ENCODE data around the gene GADD45G.

The GADD45G gene

DNA sequence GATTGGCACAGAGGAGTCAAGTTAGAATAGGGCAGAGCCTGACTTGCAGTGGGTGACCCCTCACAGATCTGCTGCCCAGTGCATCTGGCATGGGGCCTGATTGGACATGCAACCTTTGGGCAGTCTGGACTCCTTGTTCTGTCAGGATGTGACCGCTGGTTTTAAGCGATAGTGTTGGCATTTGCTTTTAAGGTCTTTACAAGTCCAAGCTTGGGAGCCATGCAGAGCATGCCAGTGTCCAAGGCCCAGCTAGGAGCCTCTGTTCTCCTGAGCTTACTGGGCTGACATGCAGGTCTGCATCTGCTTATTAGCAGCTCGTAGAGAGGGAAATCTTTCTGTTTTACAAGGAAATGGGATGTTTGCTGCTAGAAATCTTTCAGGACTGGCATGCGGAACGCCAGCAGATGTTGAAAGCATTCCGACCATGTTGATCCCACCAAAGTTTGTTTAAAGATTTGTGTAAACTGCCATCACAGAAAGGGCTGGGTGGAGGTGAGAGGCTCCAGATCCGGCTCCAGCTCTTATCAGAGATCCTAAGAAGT lies 27.5 kb downstream of the GADD45G start:
- DNase-seq = no peak

DNA sequence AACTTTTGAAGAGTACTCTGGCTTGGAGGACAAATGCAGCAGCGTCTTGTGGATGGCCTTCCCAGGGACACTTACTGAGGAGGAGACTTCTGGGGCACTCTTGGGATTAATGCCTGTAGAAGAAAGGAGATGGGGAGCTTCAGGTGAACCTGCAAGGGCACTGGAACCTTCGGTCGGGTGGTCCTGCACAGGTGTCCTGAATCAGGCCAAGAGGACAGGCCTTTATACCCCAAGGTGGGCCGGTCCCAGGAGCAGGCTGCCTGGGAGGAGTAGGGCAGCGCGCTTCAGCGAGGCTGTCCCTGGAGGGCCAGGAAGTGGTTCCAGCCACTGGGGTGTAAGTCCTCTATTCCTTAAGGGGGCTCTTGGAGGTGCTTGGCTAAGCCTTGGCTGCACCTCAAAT lies 27.9 kb downstream of the GADD45G start:
- no peak for DNase-seq

DNA sequence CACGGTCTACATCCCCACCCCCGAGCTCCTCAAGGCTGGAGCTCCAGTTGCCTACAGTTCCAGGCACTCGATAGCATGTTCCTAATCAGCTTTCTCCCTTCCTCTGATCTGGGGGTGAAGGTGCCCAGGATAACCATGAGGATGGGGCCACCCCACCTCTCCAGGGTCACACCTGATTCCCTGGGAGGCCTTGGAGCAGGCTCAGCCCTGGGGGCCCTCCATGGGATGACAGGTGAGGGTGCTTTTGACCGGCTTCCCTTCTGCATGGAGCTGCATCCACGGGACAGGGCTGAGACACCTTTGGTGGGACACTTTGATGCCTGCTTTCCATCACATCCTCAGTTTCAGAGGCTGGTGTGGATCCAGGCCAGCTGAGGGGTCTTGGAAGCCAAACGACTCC lies 28.6 kb downstream of the GADD45G start:
- DNase-seq = no peak

DNA sequence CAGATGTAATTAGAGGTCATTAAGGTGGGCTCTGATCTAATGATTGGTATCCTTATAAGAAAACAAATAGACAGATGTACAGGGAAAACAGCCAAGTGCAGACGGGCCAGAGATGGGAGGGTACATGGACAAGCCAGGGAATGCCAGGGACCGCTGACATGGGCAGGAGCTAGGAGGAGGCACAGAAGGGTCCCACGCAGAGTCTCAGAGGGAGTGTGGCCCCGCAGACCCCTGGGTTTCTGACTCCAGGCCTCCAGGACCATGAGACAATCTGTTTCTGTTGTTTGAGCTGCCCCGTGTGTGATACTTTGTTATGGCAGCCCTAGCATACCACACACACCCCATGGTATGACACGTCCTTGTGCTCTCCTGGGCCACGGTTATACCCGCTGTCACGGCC lies 29.1 kb downstream of the GADD45G start:
- DNase-seq = no peak

DNA sequence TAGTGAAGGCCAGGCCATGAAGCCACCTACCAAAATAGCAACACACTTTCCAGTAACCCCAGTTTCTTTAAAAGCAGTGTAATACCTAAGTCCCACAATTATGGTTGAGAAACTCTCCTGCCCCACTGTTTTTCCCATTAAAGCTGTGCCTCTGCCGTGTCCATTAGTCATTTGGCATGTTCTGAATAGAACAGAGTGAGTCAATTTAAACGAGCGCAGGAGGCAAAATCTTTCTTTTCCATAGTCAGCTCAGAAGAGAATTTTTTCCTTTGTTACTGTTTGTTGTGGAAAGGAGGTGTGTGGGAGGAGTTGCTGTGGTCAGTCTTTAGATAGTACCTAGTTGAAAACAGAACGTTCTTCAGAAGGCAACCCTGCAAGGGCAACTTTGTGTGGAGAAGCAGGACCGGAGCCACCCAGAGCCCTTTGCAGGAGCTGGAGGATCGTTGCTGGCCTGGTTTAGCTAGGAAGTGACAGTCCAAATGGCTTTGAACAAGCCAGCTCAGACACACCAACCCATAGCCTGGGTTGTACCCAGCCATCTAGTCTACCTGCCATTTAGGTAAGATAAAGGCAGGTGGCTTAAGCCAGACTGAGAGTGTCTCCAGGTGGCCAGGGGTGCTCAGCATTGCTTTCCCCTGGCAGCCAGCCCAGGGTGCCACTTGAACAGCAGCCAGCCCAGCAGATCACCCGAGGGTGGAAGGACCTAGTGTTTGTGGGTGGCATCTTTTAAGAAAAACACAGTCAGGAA lies 30.4 kb downstream of the GADD45G start:
- DNase-seq = peak; percentile 8

DNA sequence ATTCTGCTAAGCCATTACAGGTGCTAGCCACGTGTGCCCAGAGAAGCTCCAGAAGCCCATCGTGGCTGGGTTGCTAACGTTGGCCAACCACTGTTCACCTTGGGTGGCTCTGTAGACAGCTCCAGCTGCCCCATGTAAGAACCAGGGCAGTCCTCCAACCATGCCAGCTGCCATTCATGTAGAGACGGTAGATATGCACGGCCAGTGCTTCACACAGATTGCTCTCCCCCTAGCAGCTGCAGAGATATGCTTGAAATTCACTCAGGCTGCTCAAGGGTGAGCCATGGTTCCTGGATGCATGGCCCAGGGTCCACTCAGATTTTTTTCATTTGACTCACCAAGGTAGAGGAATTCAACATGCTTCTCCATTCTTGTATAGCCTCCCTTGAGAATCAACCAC lies 31.0 kb downstream of the GADD45G start:
- no peak for DNase-seq

DNA sequence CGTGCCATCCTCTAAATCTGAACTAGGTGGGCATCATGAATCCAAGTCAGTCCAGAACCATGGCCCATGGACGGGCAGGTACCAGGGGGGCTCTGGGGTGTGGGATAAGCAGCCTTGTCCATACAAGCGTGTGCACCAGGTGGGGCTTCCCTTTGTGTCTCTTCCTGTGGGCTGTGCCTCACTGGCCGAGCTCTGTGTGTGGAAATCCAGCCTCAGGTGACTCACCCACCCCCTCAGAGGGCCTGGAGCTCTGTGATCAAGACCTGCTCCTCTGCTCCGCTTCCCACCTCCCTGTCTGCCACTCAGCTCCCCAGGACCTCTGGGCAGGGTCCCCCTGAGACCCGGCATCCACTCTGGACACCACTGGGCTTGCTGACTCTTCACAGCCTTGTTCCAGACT lies 33.0 kb downstream of the GADD45G start:
- DNase-seq = no peak

DNA sequence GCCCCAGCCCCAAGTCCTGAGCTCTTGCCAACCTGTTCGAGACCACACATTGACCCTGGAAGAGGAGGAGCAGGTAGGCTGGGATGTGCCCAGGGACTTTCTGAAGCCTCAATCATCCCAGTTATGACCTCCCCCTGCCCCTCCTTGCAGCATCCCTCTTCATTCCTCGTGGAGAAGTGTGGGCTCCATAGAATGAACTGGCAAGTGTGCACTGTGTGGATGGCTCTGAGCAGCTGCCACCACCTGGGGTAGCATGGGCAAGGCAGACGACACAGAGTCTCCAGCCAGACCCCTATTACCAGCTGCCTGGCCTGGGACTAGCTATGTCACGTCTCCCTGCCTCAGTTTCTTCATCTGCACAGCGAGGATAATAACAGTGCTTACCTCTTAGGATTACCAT lies 33.5 kb downstream of the GADD45G start:
- DNase-seq = no peak

DNA sequence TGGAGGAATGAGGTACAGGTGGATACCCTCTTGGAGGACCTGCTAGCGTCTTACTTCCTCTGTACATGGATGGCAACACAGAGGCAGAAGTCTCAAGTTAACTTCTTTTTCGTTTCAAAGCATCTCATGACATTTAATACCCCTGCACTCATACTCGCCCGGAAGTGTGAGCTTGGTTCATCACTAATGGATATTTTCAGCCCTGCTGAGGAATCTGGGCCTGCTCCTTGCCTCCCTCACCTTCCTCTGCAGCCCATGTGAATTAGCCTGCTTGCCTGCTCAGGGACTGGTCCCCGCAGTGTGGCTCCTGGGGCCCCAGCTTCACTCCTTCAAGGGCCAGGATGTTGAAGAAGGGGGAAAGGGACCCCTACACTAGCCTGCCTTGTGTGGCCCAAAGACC lies 34.1 kb downstream of the GADD45G start:
- no peak for DNase-seq

DNA sequence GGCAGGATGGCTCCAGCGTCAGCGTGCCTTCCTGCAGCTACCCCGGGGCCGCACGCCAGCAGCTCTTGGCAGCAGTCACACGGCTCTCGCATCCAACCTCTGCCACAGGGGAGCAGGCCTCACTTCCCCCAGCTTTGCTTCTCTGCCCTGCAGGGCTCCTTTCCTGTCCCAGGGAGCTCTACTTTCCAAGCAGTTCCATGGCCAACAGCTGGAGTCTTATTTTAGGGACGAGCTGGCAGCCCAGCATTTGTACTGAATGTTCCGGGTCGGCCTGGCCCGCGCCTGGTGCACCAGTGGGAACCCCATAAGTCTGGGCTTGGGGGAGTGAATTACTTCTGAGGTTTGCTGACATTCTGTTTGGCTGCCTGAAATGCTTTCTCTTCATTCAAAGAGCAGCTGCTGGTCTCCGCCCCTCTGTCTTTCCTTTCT lies 34.6 kb downstream of the GADD45G start:
- no peak for DNase-seq

DNA sequence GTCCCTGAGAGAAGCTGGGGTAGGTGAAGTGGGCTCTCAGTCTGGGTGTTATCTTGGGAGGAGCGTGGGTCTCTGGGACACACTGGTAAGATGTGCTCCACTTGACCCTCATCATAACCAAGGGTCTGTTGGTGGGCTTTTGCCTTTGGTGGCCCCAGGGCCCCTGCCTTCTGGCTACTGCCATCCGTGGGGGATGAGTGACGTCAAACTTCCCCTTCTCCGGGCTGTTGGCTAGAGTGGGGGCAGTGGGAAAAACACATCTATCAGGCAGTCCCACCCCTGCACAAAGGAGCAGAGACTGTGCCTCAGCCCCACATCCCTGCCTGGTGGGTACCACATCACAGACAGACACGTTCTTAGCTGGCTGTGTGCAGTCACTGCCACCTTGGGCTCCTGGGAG lies 35.1 kb downstream of the GADD45G start:
- no peak for DNase-seq

DNA sequence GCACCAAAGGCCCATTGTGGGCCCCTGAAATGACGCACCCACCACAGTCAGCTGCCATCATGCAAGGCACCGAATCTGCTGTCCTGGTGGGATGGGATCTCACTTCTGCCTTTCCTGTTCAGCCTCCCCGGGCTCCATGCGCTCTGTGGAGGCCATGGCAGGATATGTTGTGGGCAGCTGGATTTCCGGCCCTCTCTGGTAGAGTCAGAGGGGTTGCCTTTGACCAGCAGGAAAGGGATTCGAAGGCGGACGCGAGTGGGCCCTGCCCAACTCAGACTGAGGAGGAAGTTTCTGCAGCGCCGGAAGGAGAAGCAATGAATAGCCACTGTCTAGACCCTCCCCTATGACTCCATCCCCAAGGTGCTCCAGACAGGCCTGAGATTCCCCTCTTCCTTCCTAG lies 35.5 kb downstream of the GADD45G start:
- no peak for DNase-seq

DNA sequence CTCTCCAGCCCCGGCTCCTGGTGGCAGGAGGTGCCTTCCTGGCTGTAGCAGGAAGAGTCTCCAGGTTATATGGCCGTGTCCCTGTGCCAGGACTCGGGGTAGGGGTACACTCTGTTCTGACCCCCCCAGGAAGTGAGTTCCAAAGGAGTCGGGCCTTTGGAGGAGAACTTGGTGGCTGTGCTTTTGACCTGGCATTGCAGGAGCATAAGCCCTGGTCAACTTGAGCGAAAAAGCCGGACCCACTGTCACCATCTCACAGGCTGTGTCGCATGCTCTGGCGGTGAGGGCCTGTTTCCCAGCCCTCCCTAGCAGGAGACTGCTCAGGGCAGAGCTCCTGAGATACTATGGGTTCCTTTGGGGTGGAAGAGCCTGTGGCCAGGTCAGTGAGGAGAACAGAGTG lies 36.0 kb downstream of the GADD45G start:
- no peak for DNase-seq

DNA sequence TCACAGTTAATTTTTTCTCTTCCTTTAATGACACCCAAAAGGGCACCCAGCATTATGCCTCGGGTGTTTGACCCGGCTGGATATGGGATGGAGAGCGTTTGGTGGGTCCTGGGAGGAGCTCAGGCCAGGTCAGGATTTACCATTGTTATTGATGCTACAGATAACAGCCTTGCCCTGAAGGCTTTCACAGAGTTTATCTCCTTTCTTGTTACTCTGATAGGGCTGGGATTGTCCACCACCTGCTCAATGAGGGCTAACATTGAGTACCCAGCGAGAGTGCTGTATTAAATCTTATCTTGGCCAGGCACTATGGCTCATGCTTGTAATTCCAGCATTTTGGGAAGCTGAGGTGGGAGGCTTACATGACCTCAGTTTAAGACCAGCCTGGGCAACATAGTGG lies 37.2 kb downstream of the GADD45G start:
- peak; percentile 27 for DNase-seq

DNA sequence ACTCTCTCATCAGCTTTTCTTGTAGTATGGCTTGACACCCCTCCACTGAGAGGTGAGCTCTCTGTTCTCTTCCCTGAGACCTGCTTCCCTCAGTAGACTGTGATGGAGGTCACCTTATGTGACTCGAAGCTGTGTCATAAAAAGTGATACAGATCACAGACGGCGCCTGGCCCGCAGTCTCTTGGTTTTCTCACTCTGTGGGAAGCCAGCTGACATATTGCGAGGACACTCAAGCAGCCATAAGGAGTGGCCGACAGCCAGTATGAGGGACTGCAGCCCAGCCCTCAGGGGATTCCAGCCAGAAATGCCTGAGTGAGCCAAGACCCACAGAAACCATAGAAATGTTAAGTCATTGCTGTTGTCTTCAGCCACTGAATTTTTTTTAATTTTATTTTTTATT lies 38.0 kb downstream of the GADD45G start:
- DNase-seq = no peak

DNA sequence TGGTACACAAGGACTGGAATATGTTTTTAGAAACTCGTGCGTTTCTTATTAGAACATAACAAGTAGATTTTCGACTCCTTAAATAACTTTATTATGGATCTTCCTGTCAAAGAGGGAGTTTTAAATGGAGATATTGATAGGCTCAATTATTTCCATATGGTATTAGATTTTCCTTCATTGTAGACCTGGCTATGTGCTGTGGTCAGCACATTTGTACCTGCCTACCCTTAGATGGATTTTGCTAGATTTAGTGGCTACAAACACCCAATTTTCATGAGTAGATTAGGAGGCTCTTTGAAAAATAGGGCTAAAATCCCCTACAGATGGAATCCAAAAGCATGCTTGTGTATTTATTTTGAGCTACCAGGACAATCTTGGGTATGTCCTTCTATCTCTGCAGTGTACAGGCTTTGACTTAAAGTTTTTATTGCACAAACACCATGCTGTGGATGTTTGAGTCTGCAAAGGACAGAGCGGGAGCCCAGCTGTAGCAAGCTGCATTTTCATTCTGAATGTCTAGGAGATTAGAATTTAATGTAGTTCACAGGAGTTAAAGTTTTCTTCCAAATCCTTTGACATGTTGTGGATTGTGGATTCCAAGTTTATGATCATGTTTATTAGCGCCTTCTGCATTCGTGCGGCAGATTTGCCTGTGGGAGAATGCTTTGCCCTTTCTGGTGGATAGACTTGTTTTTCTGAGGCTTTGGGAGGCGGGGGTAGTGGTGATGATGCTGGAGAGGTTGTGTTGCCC lies 41.6 kb downstream of the GADD45G start:
- DNase-seq = no peak

DNA sequence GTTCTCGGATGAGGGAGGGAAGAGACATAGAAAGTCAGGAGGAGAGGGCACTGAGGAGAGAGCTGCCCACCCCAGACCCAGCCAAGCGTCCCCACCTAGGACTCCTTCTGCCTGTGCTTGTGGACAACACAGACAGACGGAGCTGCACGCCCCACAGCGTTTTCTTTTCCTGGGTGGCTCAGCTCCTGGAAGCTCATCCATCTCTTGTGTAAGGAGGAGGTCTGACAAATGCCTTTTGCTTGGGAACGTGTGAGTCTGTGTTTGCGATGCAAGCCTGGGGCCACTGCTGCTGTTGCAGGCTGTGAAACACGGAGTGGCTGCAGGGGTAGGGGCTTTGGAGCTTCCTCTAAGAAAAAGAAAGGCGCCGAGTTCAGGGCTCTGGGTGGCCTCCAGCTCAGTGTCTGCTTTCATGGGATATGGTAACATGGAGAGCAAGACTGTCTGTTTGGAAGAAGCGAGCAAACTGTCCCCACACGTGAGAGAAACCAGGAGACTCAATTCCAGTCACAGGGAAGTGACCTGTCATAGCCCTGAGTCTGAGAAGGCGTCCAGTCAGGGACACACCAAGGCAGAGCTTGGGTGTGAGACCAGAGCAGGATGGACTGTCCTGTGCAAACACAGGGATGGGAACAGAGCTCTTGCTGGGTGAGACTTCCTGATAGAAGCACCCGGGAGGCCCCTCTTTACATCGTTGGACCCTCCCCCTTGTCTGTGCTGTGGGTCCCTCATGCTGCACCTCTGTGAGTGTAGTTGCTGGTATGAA lies 42.7 kb downstream of the GADD45G start:
- DNase-seq = no peak

DNA sequence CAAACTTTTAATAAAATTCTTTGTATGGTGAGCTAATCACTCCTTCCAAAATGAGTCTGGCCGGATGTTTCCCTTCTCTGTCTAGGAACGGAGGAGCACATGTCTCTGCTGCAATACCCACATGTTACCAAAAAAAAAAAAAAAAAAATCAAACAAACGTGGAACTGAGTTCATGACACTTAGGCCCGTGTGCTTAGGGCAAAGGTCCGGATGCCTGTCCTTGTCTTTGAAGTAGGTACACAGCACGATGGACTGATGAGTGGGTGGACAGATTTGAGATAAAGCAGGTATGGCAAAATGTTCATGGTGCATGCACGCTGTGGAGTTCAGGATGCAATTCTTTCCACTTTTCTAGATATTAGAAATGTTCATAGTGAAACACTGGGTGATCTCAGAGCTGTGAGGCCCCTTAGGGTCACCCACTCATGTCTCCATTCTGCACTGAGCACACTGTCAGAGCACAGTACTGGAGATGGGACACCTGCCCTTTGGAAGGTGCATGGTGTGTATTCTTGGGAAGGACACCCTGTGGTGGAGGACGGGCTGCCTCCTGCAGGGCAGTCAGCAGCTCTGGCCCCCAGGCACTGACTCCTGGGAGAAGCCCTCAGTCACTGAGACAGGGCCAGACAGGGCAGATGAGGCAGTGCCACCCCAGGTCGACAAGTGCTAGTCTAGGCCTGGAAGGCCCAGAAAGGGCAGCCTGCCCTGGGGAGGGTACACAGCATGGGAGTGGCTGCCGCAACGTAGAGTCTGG lies 43.6 kb downstream of the GADD45G start:
- peak; percentile 30 for DNase-seq

DNA sequence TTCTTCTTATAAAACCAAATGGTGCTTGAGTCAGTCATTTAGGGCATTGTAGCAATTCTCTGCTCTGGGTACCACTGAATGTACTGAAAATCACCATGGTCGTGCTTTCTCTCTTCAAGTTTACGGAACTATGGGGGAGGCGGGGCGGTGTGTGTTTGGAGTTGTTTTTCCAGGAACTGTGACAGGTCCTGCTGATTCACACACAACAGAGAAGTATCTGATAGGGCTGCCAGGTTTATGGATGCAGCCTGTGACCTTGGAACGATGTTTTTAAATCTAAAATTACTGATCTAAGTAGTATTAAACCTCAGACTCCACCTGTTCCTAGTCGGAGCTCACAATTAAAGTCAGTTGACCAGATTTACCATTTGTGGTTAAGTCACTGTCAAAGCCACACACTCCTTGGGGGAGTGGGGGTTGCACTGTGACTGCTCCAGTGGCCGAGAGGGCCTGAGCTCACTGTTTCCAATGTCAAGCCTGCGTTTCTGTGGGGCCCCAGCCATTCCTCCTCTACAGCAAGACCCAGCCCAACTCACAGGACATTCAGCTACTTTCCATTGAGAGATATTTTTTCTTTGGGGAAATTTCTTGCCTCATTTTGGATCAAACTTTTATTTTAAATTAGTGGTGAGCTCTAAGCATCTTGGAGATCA lies 44.4 kb downstream of the GADD45G start:
- DNase-seq = no peak

DNA sequence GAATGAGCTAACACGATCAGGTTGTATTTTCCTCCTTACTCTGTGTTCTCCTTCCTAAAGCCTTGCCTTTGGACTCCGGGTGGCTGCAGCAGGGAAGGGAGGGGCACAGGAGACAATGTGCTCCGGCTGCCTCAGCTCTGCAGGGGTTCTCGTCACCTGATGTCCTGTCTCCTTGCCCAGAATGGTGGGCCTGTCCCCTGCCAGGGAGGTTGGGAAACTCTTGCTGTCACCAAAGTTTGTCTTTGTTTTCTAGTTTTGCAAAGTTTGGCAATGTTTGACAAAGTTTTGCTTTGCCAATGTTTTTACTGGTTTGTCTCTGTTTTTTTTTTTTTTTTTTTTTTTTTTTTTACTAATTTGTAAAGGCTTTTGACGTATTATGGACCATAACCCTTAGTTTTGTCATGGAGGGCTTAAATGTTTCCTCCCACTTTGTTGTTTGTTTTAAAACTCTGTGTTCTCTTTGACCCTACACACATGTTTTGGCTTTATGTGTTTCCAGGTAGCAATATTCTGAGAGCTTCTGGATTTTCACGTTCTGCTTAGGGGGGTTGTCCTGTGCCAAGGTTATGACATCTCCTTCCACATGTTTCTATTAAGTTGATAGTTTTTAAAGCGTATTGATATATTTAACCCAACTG lies 49.3 kb downstream of the GADD45G start:
- DNase-seq = peak; percentile 12

DNA sequence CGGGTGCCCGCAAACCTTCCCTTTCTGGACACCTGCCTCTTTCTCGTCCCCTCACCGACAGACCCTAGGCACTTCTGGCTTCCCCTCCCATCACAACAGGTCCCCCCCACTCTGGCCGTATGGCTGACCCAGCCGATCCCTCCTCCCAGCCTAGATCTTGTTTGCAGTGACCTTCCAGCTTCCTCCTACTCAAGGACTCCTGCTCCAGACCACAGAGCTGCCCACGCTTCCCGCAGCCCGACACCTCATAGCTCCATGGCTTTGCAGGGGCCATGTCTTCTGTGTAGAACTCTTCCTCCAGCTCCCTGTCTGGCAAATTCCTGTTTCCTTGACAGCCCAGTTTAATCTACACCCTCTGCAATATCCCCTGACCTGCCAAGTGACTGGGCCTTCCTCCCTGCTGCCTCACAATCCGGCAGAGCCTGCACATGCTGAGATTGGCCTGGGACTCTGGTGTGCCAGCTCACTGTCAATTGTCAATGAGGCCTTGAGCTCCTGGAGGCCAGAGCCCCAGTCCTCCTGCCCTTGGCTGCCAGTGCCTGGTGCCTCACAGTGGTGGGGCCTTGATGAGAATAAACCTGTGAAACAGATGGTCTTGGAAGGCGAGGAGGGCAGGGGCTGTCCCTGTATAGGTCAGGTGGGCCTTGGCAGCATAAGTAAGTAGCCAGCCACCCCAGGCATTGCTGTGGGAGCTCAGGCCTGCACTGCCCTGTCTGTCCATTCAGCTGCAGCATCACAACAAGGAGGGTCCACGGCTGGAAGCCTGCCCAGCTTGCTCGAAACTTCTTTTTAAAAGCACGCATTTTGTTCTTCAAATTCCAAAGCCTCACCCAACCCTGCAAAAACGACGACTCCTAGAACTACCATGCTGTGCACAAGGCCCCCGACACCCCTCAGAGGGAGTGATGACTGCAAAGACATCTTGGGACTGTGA lies 50.5 kb downstream of the GADD45G start:
- no peak for DNase-seq
